Central memory CD4-positive, alpha-beta T cell (primary cell): ENCODE results near the gene PRSS23.

Experiments
- DNase-seq: peaks from one replicate; pipeline ENCODE4 v3.0.0; 2022

Gene PRSS23

GRCh38 chr11:86790867-86791849 is 9.2 kb upstream of the PRSS23 start:
- no peak for DNase-seq

- no peak for DNase-seq
Measured at GRCh38 chr11:86792150-86792549, 8.2 kb upstream of the PRSS23 start.

- DNase-seq, result no peak
Measured at GRCh38 chr11:86793307-86793706, 7.0 kb upstream of the PRSS23 start.

GRCh38 chr11:86795511-86795910 is 4.8 kb upstream of the PRSS23 start:
- DNase-seq, result no peak

GRCh38 chr11:86795949-86796348 is 4.4 kb upstream of the PRSS23 start:
- no peak for DNase-seq

GRCh38 chr11:86797133-86797532 is 3.2 kb upstream of the PRSS23 start:
- no peak for DNase-seq

- no peak for DNase-seq
Measured at GRCh38 chr11:86798988-86799387, 1.4 kb upstream of the PRSS23 start.

GRCh38 chr11:86799680-86800075 is 664 bp upstream of the PRSS23 start:
- no peak for DNase-seq

GRCh38 chr11:86800960-86801272 is 574 bp downstream of the PRSS23 start:
- DNase-seq, result no peak

- no peak for DNase-seq
Measured at GRCh38 chr11:86801364-86801763, 1.0 kb downstream of the PRSS23 start.

- no peak for DNase-seq
Measured at GRCh38 chr11:86802146-86802545, 1.8 kb downstream of the PRSS23 start.

GRCh38 chr11:86802601-86803051 is 2.3 kb downstream of the PRSS23 start:
- DNase-seq, result no peak

GRCh38 chr11:86803136-86804045 is 3.0 kb downstream of the PRSS23 start:
- DNase-seq, result no peak

- no peak for DNase-seq
Measured at GRCh38 chr11:86804951-86805350, 4.6 kb downstream of the PRSS23 start.

GRCh38 chr11:86805873-86806310 is 5.5 kb downstream of the PRSS23 start:
- DNase-seq, result no peak

GRCh38 chr11:86806903-86807302 is 6.6 kb downstream of the PRSS23 start:
- no peak for DNase-seq

- DNase-seq, result no peak
Measured at GRCh38 chr11:86807360-86807759, 7.0 kb downstream of the PRSS23 start.

- no peak for DNase-seq
Measured at GRCh38 chr11:86809561-86809960, 9.2 kb downstream of the PRSS23 start.

- no peak for DNase-seq
Measured at GRCh38 chr11:86810288-86810687, 9.9 kb downstream of the PRSS23 start.

GRCh38 chr11:86811637-86812321 is 11.4 kb downstream of the PRSS23 start:
- DNase-seq, result no peak

- DNase-seq, result no peak
Measured at GRCh38 chr11:86812322-86812670, 12.0 kb downstream of the PRSS23 start.

GRCh38 chr11:86812981-86813380 is 12.6 kb downstream of the PRSS23 start:
- no peak for DNase-seq

GRCh38 chr11:86814775-86815174 is 14.4 kb downstream of the PRSS23 start:
- no peak for DNase-seq
